ENCODE data around the gene EARS2.

- TF ChIP-seq CTCF (IDR thresholded peaks at IDR 0.05) (no peak), POLR2A (IDR thresholded peaks at IDR 0.05) (no peak)
Observed at GRCh38 chr16:23532448-23532847, 24.7 kb downstream of the EARS2 start.
